Mucosa of gallbladder (tissue), 1 donor: Measurements from ENCODE around the gene RXFP1. TPM values are rescaled to one million over a fixed set of nuclear protein-coding genes. Genes with fewer than 3 reads are reported as not detected.

Experiments
- DNase-seq: peaks from one replicate; pipeline ENCODE4 v3.0.0-alpha.2; 2020; ENCODE audit warnings: low spot score
- total RNA-seq: library from RNA; stranded (reverse); gene quantifications from one replicate; pipeline ENCODE4 v1.2.1, GENCODE V29; 2021
- donor health status: DM: no; HTN: no; CAD: no.

Gene RXFP1
- 0.55 TPM for total RNA-seq

DNA sequence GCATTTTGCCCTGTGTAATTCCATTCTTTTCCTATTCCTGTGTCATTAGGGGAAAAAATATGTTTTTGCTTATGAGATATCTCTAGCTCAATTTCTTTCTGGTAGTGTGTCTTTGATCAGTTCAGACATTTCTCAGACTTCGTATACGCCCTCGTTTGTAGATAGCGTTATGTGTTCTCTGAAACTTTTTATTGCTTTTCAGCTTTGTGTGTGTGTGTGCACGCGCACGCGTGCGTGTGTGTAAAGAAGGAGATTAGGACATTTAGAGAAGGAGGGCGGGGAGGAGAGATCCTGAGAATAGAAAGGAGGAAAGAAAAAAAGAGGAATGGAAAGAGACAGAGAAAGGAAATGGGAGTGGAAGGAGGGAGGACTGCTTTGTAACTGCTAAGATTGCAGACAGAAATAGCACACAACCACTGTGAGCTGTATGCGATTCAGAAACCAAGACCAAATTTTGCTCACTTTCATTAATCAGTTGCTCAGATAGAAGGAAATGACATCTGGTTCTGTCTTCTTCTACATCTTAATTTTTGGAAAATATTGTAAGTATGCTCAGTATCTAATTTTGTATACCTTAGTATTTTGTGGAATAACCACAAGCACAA lies at the start of gene RXFP1:
RXFP1 (plus strand) TSS at position 399 of the 605 bp plus-strand sequence; CDS start at position 494, 95 bp downstream.
- no peak for DNase-seq

- DNase-seq = no peak
Observed at GRCh38 chr4:158481811-158482210, 39.9 kb upstream of the RXFP1 start.

GRCh38 chr4:158484173-158484885 lies 37.4 kb upstream of the RXFP1 start:
- DNase-seq = no peak

GRCh38 chr4:158490629-158491028 lies 31.1 kb upstream of the RXFP1 start:
- DNase-seq = no peak

- DNase-seq = no peak
Observed at GRCh38 chr4:158492391-158492790, 29.3 kb upstream of the RXFP1 start.

DNA sequence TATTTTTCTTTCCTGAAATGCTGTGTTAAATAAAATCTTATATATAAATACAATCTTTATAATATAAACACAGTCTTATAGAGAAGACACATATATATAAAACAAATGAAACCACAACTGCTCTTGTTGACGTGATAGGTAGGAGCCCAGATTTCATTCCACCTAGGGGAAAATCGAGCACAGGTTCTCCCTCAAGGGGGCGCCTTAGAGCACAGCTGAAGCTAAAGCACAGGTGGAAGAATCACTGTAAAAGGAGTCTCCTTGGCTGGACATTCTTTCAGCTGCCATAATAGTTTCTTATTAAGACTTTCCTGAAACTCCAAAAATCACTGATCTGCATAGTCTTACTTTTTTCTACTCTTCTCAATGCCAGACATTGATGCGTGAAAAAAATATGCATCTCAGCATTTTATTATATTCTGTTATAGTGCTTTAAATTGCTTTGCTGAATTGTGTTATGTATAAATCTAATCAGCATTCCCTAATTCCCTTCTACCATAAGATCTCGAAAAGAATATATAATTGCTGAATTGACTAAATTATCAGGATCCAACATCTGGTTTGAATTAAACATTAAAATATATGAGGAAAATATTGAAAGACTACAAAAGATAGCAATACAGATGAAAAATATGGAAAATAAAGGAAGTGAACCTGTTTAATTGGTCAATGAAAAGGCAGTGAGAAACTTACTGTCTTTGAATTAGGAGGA lies 25.5 kb upstream of the RXFP1 start:
- no peak for DNase-seq

- DNase-seq = no peak
Observed at GRCh38 chr4:158500054-158500453, 21.6 kb upstream of the RXFP1 start.

DNA sequence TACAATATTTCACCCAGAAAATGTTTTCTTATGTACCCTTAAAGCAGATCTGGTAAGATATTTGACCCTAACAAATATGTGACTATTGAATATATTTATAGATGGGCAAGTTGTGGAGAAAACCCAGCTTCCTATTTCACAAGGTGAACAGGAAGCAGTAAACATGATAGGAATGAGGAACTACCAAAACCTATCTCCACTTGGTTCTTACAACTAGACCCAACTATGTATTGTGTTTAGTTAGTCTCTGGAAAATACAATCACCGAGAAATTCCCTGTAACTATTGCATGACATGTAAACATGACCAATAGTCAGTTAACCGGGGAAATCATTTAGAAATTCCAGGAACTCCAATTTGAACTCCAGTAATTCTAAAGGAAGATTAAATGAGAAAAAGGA lies 8.4 kb upstream of the RXFP1 start:
- no peak for DNase-seq

DNA sequence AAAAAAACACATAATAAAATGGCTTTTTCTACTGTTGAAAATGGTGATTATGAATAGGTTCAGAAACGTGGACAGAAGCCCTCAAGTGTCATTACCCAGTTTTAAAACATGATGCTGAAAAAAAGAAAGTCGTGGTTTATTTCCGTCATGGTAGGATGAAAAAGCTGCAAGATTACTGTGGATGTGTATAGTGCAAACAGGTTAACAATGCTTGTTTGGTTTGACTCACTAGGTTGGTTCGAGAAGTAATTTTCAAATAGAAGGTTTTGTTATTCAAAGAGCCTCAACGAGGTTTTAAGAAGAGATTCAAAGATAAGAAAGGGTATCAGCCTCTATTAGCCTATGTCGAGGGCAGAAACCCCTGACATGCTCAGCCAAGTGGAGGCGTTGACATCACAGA lies 2.5 kb upstream of the RXFP1 start:
- DNase-seq = no peak

GRCh38 chr4:158523990-158524535 lies 2.4 kb downstream of the RXFP1 start:
- no peak for DNase-seq

DNA sequence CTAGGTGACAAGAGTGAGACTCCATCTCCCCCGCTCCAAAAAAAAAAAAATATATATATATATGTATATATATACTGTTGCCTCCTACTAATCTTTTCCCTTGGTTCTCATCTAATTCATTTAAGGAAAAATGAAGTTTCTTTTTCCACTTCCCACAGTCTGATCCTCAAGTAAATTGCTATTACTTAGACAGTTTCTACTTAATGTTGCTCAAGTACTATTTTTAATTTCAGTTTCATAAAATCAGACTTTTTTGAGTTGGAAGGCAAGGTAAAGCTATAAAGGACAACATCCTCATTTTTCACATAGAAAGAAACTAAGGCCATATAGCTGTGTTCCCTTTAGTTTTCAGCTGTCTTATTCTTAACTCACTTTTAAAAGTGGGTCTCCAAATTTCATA lies 5.8 kb downstream of the RXFP1 start:
- no peak for DNase-seq

- DNase-seq = no peak
Observed at GRCh38 chr4:158529505-158529904, 7.8 kb downstream of the RXFP1 start.

GRCh38 chr4:158530381-158530780 lies 8.7 kb downstream of the RXFP1 start:
- DNase-seq = no peak

- DNase-seq = no peak
Observed at GRCh38 chr4:158530898-158531297, 9.2 kb downstream of the RXFP1 start.

GRCh38 chr4:158532556-158533231 lies 11.0 kb downstream of the RXFP1 start:
- no peak for DNase-seq

DNA sequence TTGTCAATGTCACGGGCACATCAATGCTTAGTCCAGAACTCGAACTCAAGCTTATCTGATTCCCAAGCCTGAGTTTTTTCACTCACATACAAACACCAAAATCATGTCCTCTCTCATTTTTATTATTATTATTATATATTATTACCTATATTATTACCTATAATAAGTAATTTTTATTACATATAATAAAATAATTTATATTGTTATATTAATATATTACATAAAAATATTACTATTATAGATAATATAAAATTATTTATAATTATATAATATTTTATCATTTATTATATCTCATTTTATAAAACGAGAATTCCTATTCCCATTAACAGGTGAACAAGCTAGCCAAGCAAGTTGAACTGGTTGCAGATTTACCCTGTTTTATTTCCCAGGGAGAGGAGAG lies 13.0 kb downstream of the RXFP1 start:
- no peak for DNase-seq

- no peak for DNase-seq
Observed at GRCh38 chr4:158535130-158535614, 13.5 kb downstream of the RXFP1 start.

- no peak for DNase-seq
Observed at GRCh38 chr4:158536833-158537232, 15.2 kb downstream of the RXFP1 start.

DNA sequence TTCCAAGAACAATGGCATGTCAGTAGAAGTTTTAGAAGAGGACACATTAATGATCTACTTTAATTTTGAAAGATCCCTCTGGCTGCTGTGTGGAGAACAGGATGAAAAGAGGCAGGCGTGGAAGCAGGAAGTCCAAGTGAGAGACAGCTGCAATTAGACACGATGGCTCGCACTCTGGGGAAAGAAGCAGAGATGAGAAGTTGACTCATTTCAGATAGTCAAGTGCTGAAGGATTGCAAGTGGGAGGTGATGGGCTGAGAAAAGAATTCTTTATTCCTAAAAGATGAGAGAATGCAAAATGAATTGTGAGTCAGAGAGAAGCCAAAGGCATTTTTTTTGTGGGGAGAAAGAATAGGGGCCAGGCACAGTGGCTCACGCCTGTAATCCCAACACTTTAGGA lies 16.5 kb downstream of the RXFP1 start:
- DNase-seq = no peak

DNA sequence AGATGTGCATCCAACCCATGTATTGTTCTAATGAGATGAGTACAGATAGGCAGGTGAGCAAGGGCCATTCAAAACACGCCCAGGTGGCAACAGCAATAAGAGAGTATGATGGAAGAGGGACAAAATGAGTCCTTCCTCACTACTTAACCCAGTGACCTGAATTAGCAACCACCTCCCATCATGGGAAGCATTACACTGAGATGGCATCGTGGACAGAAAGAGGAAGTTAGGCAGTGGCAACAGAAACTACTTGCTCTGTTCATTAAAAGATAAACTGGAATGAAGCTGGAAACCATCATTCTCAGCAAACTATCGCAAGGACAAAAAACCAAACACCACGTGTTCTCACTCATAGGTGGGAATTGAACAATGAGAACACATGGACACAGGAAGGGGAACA lies 17.2 kb downstream of the RXFP1 start:
- no peak for DNase-seq

DNA sequence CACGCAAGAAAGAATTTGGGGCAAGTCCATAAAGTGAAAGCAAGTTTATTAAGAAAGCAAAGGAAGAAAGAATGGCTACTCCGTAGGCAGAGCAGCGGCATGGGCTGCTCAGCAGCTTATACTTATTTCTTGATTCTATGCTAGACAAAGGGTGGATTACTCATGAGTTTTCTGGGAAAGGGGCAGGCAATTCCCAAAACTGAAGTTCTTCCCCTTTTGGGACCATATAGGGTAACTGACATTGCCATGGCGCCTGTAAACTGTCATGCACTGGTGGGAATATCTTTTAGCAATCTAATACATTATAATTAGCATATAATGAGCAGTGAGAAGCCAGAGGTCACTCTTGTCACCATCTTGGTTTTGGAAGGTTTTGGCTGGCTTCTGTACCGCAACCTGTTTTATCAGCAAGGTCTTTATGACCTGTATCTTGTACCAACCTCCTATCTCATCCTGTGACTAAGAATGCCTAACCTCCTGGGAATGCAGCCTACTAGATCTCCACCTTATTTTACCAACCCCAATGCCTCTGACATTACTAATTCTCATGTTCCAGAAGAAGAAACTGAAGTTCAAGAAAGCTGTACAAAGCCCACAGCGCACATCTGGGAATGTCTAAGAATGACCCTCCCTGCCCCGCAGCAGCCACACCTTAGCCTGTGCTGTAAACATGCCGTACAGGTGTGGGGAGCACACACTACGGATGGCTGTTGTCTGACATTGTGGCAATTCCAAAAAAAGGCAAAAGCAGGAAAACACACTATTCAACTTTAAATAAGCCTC lies 18.6 kb downstream of the RXFP1 start:
- no peak for DNase-seq
